ENCODE measurements around the gene KIFC1. TPM values are rescaled to one million over a fixed set of nuclear protein-coding genes. Genes with fewer than 3 reads are reported as not detected.
A peak's percentile ranks its signal among the peaks of the same experiment; 100 is the strongest.

KIFC1 gene
- total RNA-seq, 3 donors from 2014 or later (not counting 1 experiment from before 2014, with no cell fraction given) = 2.7 to 4.6 (median 3.3) TPM

DNA sequence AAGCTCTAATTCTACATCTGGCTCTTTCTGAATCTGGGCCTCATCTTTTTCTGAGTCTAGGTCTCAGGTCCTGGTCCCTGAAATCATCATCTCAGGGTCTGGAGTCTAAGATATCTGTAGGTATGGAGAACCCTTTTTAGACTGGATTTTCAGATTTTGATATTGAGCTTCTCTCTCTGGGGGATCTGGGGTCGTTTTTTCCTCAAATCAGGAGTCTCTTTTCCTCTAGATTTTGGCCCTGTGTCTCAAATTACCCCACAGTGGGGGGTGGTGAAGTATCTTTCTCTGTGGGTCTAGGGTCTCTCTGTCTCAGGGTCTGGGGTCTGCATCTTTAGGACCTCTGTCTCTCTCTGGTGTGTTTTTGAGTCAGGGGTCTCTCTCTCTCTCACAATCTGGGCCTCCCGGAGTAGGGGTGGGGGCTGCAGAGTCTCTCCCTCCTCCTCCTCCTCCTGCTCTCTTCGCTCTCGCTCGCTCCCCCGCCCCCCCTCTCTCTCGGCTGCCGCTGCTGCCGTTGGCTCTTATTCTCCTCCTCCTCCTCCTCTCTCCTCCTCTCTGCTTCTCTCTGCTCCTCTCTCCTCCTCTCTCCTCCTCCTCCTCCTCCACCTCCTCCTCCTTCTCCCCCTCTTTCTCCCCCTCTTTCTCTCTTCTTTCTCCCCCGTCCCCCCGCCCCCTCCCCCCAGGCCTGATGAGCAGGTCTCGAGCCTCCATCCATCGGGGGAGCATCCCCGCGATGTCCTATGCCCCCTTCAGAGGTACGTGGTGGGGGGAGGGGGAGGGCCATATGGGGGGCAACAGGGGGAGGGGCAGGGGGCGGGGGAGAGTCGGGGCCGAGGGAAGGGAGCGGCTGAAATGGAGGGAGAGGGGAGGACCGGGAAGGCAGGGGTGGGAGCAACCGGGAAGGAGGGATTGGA, 28.2 kb downstream of the KIFC1 start, which contains the start of gene SYNGAP1:
TSS of gene SYNGAP1 (plus strand) at position 486 of the 911 bp plus-strand sequence. CDS start at position 686, 200 bp downstream.
- peaks cover 51% of the 10 kb centered on the region for H3K4me1 ChIP-seq (ENCODE audit: control insufficient read depth, insufficient read depth, low read length)
- intact Hi-C loops (cut with micrococcal nuclease) = loop anchor here (2.0 to 5.0 kb wide), 3 partner anchors 29 to 107 kb away; partner anchors contain the start of genes KIFC1 and ZBTB9

DNA sequence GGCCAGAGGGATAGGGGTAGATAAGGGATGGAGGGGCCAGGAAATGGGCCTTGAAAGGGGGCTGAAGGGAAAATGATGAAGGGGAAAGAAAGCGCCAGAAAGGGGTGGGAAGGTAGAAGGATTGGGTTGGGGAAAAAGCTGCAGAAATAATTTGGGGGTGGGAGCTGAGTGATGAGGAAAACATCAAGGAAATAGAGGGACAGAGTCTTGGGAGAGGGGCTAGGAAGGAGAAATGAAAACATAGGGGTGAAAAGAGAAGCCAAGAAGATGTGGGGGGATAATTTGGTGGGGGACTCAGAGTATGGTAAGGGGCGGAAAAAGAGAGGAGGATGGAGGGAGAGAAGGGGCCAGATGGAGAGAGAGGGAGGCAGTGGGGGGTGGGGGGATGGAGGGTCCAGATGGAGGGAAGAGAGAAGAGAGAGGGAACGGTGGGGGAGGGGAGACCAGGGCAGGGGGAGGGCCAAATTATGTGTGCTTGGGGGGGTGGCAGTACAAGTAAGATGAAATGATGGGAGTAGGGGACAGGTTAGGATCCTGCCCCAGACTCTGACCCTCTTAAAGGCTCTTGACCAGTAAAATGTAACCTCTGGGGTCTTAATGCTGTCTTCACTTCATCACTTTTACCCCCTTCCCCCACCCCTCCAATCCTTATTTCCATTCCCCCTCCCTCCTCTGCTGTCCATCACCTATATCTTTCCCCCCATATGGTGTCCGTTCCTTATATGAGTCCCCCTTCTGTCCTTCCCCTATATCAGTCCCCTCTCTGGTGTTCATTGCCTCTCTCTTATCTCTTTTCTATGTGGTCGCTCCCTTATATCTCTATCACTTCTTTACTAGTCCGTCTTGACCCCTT, 29.1 kb downstream of the KIFC1 start:
- WGBS (ENCODE audit: insufficient coverage) = 87% methylated on average over 6 of the region's 6 CpGs
- ATAC-seq (no peak), DNase-seq (no peak)
- Mint-ChIP-seq H3K4me3 (peak overlapping the region; percentile 61), H3K27ac (peak overlapping the region; percentile 37 to 100), H3K9me3 (no peaks in the 10 kb centered on the region), H3K36me3 (no peaks in the 10 kb centered on the region), H3K27me3 (ENCODE audit: low read depth in 2 of 2) (no peaks in the 10 kb centered on the region), H3K4me1 (peaks cover 56 to 74% of the 10 kb centered on the region in 2 donors)
- Histone ChIP-seq H3K4me3 (ENCODE audit: low read length) (no peak overlapping the region), H3K9me3 (ENCODE audit: control insufficient read depth, insufficient read depth, low read length) (no peaks in the 10 kb centered on the region), H3K4me1 (ENCODE audit: control insufficient read depth, insufficient read depth, low read length) (peaks cover 50% of the 10 kb centered on the region), H3K27me3 (ENCODE audit: control insufficient read depth, insufficient read depth, low read length) (no peaks in the 10 kb centered on the region), H3K27ac (ENCODE audit: low read length) (no peak overlapping the region), H3K36me3 (ENCODE audit: control insufficient read depth, insufficient read depth, low read length) (peaks cover 8% of the 10 kb centered on the region)
- intact Hi-C loops (cut with micrococcal nuclease) = no loop called here
- TF ChIP-seq, protein P1, sequence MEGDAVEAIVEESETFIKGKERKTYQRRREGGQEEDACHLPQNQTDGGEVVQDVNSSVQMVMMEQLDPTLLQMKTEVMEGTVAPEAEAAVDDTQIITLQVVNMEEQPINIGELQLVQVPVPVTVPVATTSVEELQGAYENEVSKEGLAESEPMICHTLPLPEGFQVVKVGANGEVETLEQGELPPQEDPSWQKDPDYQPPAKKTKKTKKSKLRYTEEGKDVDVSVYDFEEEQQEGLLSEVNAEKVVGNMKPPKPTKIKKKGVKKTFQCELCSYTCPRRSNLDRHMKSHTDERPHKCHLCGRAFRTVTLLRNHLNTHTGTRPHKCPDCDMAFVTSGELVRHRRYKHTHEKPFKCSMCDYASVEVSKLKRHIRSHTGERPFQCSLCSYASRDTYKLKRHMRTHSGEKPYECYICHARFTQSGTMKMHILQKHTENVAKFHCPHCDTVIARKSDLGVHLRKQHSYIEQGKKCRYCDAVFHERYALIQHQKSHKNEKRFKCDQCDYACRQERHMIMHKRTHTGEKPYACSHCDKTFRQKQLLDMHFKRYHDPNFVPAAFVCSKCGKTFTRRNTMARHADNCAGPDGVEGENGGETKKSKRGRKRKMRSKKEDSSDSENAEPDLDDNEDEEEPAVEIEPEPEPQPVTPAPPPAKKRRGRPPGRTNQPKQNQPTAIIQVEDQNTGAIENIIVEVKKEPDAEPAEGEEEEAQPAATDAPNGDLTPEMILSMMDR (IDR thresholded peaks at IDR 0.05) = no peak

More for the DNA sequence above, 28.2 kb downstream of the KIFC1 start, which contains the start of gene SYNGAP1:
- Histone ChIP-seq H3K36me3 (ENCODE audit: control insufficient read depth, insufficient read depth, low read length) (peaks cover 16% of the 10 kb centered on the region), H3K4me3 (ENCODE audit: low read length) (no peak within 1 kb of the TSS), H3K9me3 (ENCODE audit: control insufficient read depth, insufficient read depth, low read length) (no peaks in the 10 kb centered on the region), H3K27ac (ENCODE audit: low read length) (peak within 1 kb of the TSS; percentile 95), H3K27me3 (ENCODE audit: control insufficient read depth, insufficient read depth, low read length) (no peaks in the 10 kb centered on the region)
- H3K36me3 Mint-ChIP-seq = no peaks in the 10 kb centered on the region
- TF ChIP-seq, protein P1 (IDR thresholded peaks at IDR 0.05) = no peak
- WGBS (ENCODE audit: insufficient coverage) = 7% methylated on average over 13 of the region's 22 CpGs
- peak within 1 kb of the TSS; percentile 61 for H3K4me3 Mint-ChIP-seq
- ATAC-seq = no peak
- H3K4me1 Mint-ChIP-seq = peaks cover 55 to 74% of the 10 kb centered on the region in 2 donors
- no peaks in the 10 kb centered on the region for H3K27me3 Mint-ChIP-seq (ENCODE audit: low read depth in 2 of 2)
- H3K9me3 Mint-ChIP-seq = no peaks in the 10 kb centered on the region
- peak within 1 kb of the TSS; percentile 100 for H3K27ac Mint-ChIP-seq
- peak in 1 of 2 donors; percentile 59 for DNase-seq

DNA sequence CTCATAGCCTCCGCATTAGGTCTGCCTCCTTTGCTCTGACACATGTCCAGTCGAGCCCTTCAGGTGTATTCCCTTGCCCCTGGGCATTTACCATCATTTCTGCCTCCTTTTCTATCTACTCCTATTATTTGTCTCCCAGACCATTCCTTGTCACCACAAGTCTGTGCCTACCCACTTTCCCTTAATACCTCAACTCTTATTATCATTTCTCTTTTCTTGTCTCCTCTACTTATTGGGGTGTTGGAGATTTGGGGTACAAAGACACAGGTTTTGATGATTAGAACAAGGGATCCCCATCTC, 29.7 kb downstream of the KIFC1 start:
- Mint-ChIP-seq H3K9me3 (no peaks in the 10 kb centered on the region), H3K27ac (peak overlapping the region; percentile 1 to 100), H3K36me3 (no peaks in the 10 kb centered on the region), H3K4me3 (no peak overlapping the region), H3K27me3 (ENCODE audit: low read depth in 2 of 2) (no peaks in the 10 kb centered on the region), H3K4me1 (peaks cover 54 to 72% of the 10 kb centered on the region in 2 donors)
- Histone ChIP-seq H3K36me3 (ENCODE audit: control insufficient read depth, insufficient read depth, low read length) (peaks cover 3% of the 10 kb centered on the region), H3K27ac (ENCODE audit: low read length) (no peak overlapping the region), H3K9me3 (ENCODE audit: control insufficient read depth, insufficient read depth, low read length) (no peaks in the 10 kb centered on the region), H3K4me1 (ENCODE audit: control insufficient read depth, insufficient read depth, low read length) (peaks cover 49% of the 10 kb centered on the region), H3K4me3 (ENCODE audit: low read length) (no peak overlapping the region), H3K27me3 (ENCODE audit: control insufficient read depth, insufficient read depth, low read length) (no peaks in the 10 kb centered on the region)
- 94% methylated on average over 2 of the region's 2 CpGs for WGBS (ENCODE audit: insufficient coverage)
- no peak for ATAC-seq
- intact Hi-C loops (cut with micrococcal nuclease) = no loop called here
- TF ChIP-seq, protein P1 (IDR thresholded peaks at IDR 0.05) = no peak
- DNase-seq = no peak

All from natural killer cell (primary cell).